Bone marrow (tissue), 2 donors: ENCODE data around the gene ESR1.
"Not testable (repeated sequence)": the region's sequence is repeated elsewhere in the genome, so short reads cannot be mapped to it uniquely, and the experiment has no call there.

ENCODE experiments used
- DNase-seq, 2 donors: peaks; one replicate each; lab custom pipeline; 2025; lab: John Stamatoyannopoulos, UW

Gene ESR1

GRCh38 chr6:152054441-152054840, 247.0 kb downstream of the ESR1 start:
- DNase-seq, result no peak

DNA sequence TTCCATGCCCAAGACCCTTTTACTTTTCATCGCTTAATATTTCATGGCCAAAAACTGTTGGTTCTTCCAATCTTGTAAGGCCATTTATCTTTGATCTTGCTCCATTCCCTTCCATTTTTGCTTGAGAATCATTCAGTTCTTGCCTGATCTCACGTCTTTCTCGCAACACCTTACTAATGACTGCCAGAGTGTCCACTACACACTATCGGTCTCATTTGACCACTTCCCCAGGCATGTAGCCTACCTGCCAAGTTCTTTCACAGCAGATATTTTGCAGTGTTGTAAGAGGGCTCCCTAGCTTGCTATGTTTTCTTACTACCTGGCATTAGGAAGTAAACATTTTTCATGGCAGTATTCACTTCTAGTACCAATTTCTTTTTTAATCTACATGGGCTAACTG, 248.0 kb downstream of the ESR1 start:
- no peak for DNase-seq

DNA sequence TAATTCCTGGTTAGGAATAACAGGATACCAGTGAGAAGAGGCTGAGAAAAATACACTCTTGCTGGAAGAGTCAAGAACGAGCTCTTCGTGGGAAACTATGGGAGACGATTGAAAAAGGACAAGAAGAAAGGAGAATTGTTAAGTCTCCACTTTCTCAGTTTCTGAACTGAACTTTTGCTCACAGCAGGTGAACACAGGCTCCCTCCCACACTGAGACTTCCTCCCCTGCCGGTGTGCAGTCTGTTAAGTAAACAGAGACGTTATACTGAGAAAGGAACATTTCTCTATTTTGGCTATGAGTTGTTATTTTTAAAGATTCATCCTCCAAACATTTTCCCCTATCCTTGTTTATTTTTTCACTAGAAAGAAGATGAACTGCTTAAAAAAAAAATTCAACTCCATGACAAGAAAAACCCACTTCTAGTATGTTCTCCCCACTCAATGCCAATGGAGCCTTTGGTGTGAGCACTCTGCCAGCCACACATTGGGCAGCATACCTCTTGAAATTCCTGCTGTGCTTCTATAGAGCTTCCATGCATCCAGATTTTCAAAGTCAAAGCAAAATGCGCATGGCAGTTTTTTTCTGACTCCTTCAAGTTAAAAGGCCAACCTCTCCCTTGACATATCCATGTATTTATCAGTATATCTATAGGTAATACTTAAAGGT, 250.5 kb downstream of the ESR1 start:
- no peak for DNase-seq

- DNase-seq, result no peak
Observed at GRCh38 chr6:152059909-152060308, 252.4 kb downstream of the ESR1 start.

DNA sequence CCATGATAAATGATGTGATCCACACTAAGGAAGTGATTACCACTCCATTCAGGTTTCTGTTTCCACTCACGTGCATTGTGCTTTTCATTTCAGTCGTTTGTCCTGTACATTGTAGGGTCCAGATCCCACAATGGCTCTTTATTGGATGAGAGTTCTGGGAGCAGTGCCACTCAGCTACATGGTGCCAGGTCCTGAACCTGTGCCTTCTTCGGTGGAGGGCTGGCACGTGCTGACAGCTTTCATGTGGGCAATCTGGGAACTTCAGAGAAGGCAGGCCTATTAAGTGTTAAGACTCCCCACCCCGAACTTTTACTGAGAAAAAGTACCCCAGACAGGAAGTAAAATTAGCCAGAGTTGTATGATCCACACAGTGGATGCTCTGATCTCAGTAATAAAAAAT, 255.0 kb downstream of the ESR1 start:
- DNase-seq, result no peak

DNA sequence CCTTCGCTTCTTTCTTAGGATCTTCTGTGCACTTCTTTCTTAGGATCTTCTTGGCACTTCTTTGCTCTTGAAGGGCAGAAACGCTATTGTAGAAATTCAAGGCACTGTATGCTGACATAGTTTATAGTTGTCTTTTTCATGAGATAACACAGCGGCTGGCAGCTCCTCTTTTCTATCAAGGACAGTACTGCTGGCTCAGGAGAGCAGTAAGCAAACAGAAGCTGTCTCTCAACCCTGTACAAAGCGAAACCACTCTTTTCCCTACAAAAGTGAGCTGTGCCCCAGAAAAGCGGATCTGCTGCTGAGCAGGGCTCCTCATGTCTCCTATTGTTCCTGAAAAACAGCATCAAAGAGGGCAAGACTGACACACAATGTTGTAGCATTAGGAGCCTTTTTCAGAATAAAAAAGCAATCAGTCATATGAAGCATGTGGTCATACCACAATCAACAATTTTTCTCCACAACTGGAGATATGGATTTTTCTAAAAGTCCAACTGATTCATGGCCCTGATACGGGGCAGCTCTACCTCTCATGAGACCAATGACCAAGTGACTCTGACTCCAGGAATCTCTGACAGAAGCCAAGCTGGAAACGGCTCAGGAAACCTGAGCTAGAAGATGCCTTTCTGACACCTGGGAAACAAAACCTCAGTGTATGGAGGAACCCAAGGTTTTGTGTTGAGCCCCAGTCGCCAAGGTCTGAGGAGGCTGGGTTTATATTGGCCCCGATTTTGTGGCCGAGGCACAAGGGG, 255.9 kb downstream of the ESR1 start:
- DNase-seq, result no peak

DNA sequence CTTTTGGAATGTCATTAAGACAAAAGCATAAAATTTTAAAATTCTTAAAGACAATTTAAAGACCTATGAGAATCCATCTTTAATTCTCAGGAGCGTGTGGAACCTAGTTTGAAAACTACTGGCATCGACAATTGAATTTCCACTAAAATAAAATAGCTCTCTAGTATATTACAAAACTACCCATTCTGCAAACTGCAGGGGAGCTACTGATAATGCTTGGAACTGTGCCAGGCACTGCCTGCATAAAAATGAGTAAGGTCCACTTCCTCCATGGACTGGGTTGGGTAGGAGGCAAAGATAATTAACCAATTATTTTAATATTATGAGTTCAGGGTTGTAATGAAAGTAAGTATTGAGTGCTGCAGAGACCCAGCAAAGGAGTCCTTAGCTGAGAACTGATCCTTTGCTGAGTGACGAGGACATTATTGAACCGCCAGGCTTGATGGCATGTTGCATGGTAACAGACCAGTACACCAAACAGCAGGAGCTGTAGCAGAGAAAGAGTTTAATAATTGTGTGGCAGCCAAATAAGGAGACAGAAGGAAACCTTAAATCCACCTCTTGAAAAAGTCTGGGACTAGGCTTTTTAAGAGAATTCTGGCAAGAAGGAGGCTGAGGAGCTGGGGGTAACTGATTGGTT, 261.3 kb downstream of the ESR1 start:
- DNase-seq, result no peak

GRCh38 chr6:152070556-152070955, 263.1 kb downstream of the ESR1 start:
- no peak for DNase-seq

GRCh38 chr6:152071318-152071717, 263.8 kb downstream of the ESR1 start:
- DNase-seq, result no peak

GRCh38 chr6:152071843-152072242, 264.4 kb downstream of the ESR1 start:
- no peak for DNase-seq

GRCh38 chr6:152076242-152076641, 268.8 kb downstream of the ESR1 start:
- DNase-seq, result not testable (repeated sequence)

GRCh38 chr6:152078001-152078400, 270.5 kb downstream of the ESR1 start:
- DNase-seq, result no peak

DNA sequence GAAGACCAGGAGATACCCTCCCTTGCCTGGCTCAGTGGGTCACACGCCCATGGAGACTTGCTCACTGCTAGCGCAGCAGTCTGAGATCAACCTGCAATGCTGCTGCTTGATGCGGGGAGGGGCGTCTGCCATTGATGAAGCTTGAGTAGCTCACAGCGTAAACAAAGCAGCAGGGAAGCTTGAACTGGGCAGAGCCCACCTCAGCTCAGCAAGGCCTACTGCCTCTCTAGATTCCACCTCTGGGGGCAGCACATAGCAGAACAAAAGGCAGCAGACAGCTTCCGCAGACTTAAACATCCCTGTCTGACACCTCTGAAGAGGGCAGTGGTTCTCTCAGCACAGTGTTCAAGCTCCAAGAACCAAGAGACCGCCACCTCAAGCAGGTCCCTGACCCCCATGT, 271.3 kb downstream of the ESR1 start:
- DNase-seq, result no peak

GRCh38 chr6:152085451-152085921, 278.0 kb downstream of the ESR1 start:
- no peak for DNase-seq

- DNase-seq, result no peak
Observed at GRCh38 chr6:152086223-152086873, 278.9 kb downstream of the ESR1 start.

- no peak for DNase-seq
Observed at GRCh38 chr6:152087096-152087495, 279.6 kb downstream of the ESR1 start.

GRCh38 chr6:152087701-152088100, 280.2 kb downstream of the ESR1 start:
- no peak for DNase-seq

DNA sequence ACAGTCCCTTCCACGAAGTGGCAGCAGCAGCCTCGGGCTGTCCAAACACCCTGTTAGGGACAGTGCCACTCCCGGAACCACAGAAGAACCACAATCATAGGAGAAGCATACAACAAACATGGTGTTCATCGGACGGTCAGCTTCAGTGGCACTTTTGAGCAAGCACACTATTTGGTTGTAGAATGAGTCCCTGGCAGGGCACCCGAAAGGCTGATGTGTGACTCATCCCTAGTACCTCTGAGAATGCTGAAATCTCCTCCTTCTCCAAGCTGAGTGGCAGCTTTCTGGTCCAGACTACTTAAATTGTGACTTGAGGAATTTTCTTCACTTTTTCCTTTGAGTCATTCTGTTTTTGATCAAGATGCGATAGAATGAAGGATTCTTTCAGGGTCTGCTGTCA, 282.5 kb downstream of the ESR1 start:
- no peak for DNase-seq

GRCh38 chr6:152091201-152091600, 283.7 kb downstream of the ESR1 start:
- no peak for DNase-seq

GRCh38 chr6:152091851-152092341, 284.4 kb downstream of the ESR1 start:
- DNase-seq, result no peak

GRCh38 chr6:152093711-152094110, 286.2 kb downstream of the ESR1 start:
- DNase-seq, result no peak

- no peak for DNase-seq
Observed at GRCh38 chr6:152094276-152094675, 286.8 kb downstream of the ESR1 start.
